H1 (cell line): ENCODE results near the gene MAPK8IP3. TPM values are rescaled to one million over a fixed set of nuclear protein-coding genes. Genes with fewer than 3 reads are reported as not detected.

Source experiments
- CTCF ChIA-PET: fragments of 300-600 bp; sonication (Branson Sonifier 250); formaldehyde crosslinking; loops from one replicate; lab custom pipeline; 2021; ENCODE audit not compliant: partially characterized antibody; lab: Charles Lee
- POLR2A ChIA-PET: fragments of 300-600 bp; sonication (Branson Sonifier 250); formaldehyde crosslinking; loops from one replicate; lab custom pipeline; 2021; ENCODE audit warnings: inconsistent platforms; ENCODE audit not compliant: partially characterized antibody; lab: Charles Lee
- DNase-seq, 2 experiments: peaks; one replicate each; pipeline versions ENCODE4 v3.0.0 to v3.0.0-alpha.2; 2010 to 2022; ENCODE audit warnings: low spot score in 2 of 2, low read depth in 1 of 2, mixed read lengths in 1 of 2
- FAIRE-seq: peaks from 2 replicates; lab custom pipeline; 2011; peaks lifted over from hg19 to GRCh38; lab: Jason Lieb, UNC
- H2AFZ ChIP-seq: 2 replicates; pipeline ENCODE4 v1.8.1; 2012; ENCODE audit warnings: low read length, inconsistent platforms
- H2AK5ac ChIP-seq: 2 replicates; pipeline ENCODE4 v1.6.1; 2013; ENCODE audit warnings: low read depth, low read length
- H2BK120ac ChIP-seq: replicated peaks from 2 replicates; pipeline ENCODE3; 2013; ENCODE audit warnings: low read depth, low read length, inconsistent platforms
- H2BK12ac ChIP-seq: 2 replicates; pipeline ENCODE4 v1.6.1; 2013; ENCODE audit warnings: low read depth, low read length
- H2BK15ac ChIP-seq: 2 replicates; pipeline ENCODE4 v1.6.1; 2013; ENCODE audit warnings: low read length
- H2BK20ac ChIP-seq: 2 replicates; pipeline ENCODE4 v1.6.1; 2013; ENCODE audit warnings: low read length
- H2BK5ac ChIP-seq: 2 replicates; pipeline ENCODE4 v1.6.1; 2013; ENCODE audit warnings: low read depth, low read length
- H3K14ac ChIP-seq: 2 replicates; pipeline ENCODE4 v1.6.1; 2013; ENCODE audit warnings: inconsistent platforms; ENCODE audit not compliant: insufficient read length
- H3K18ac ChIP-seq: 2 replicates; pipeline ENCODE4 v1.6.1; 2013; ENCODE audit warnings: low read length; ENCODE audit errors: extremely low read depth
- H3K23ac ChIP-seq: 2 replicates; pipeline ENCODE4 v1.6.1; 2013; ENCODE audit warnings: inconsistent platforms; ENCODE audit not compliant: insufficient read length
- H3K23me2 ChIP-seq: 2 replicates; pipeline ENCODE4 v1.6.1; 2013; ENCODE audit warnings: low read depth, low read length
- H3K27ac ChIP-seq: 2 replicates; pipeline ENCODE4 v1.6.1; 2011; ENCODE audit warnings: low read depth, low read length, inconsistent platforms
- H3K27me3 ChIP-seq, 4 experiments: replicated peaks in 1 of 4; 1 replicate in 1 of 4; 2 replicates in 3 of 4; pipeline versions ENCODE4 v1.6.1 to v1.8.1; 2011 to 2013; ENCODE audit warnings: low read length in 3 of 4, mild to moderate bottlenecking in 3 of 4, inconsistent platforms in 2 of 4, mixed read lengths in 2 of 4, moderate library complexity in 1 of 4; ENCODE audit not compliant: control insufficient read depth in 3 of 4, insufficient read depth in 3 of 4; ENCODE audit errors: extremely low read depth in 1 of 4
- H3K36me3 ChIP-seq, 4 experiments: 2 replicates each; pipeline versions ENCODE4 v1.6.1 to v1.8.1; 2011 to 2013; ENCODE audit warnings: mild to moderate bottlenecking in 4 of 4, low read length in 3 of 4, moderate library complexity in 2 of 4, control low read depth in 1 of 4, inconsistent platforms in 1 of 4; ENCODE audit not compliant: insufficient read depth in 4 of 4, control insufficient read depth in 2 of 4
- H3K4ac ChIP-seq: replicated peaks from 2 replicates; pipeline ENCODE3; 2013; ENCODE audit warnings: low read length, low read depth, mixed read lengths, inconsistent platforms; ENCODE audit not compliant: insufficient read length
- H3K4me1 ChIP-seq, 4 experiments: replicated peaks in 1 of 4; 1 replicate in 1 of 4; 2 replicates in 3 of 4; pipeline versions ENCODE4 v1.6.1 to v1.8.1; 2011 to 2013; ENCODE audit warnings: low read length in 3 of 4, inconsistent platforms in 2 of 4, mixed read lengths in 1 of 4; ENCODE audit not compliant: insufficient read depth in 4 of 4, control insufficient read depth in 3 of 4
- H3K4me2 ChIP-seq, 2 experiments: 2 replicates each; pipeline versions ENCODE4 v1.6.1 to v1.8.1; 2011 to 2013; ENCODE audit warnings: low read depth in 2 of 2, low read length in 2 of 2, control low read depth in 1 of 2, inconsistent platforms in 1 of 2, mild to moderate bottlenecking in 1 of 2; ENCODE audit not compliant: insufficient read depth in 1 of 2
- H3K4me3 ChIP-seq, 4 experiments: fragments of 200-600, 300-600 bp in 1 of 4; sonication (generic), shearing (Covaris generic), sonication (Bioruptor Twin) in 1 of 4; 2 replicates each; pipeline versions ENCODE4 v1.5.1 to v1.8.1; 2011 to 2016; ENCODE audit warnings: low read length in 4 of 4, low read depth in 3 of 4, control low read depth in 2 of 4, inconsistent platforms in 2 of 4, mild to moderate bottlenecking in 2 of 4, mixed read lengths in 1 of 4, moderate library complexity in 1 of 4; ENCODE audit not compliant: insufficient read depth in 2 of 4; ENCODE audit errors: extremely low read depth in 1 of 4
- H3K56ac ChIP-seq: replicated peaks from 2 replicates; pipeline ENCODE3; 2013; ENCODE audit warnings: low read depth, mild to moderate bottlenecking, mixed read lengths, low read length, inconsistent platforms; ENCODE audit not compliant: insufficient read length
- H3K79me1 ChIP-seq: 2 replicates; pipeline ENCODE4 v1.6.1; 2013; ENCODE audit warnings: low read depth, low read length, control low read depth
- H3K79me2 ChIP-seq, 2 experiments: 2 replicates each; pipeline versions ENCODE4 v1.6.1 to v1.8.1; 2012 to 2013; ENCODE audit warnings: low read length in 2 of 2, mild to moderate bottlenecking in 2 of 2, inconsistent platforms in 1 of 2; ENCODE audit not compliant: insufficient read depth in 2 of 2, control insufficient read depth in 1 of 2
- H3K9ac ChIP-seq, 4 experiments: replicated peaks in 1 of 4; 1 replicate in 1 of 4; 2 replicates in 3 of 4; pipeline versions ENCODE4 v1.6.1 to v1.8.1; 2011 to 2013; ENCODE audit warnings: low read depth in 3 of 4, low read length in 3 of 4, control low read depth in 2 of 4, mild to moderate bottlenecking in 2 of 4, moderate library complexity in 2 of 4, inconsistent platforms in 1 of 4; ENCODE audit errors: extremely low read depth in 1 of 4
- H3K9me3 ChIP-seq, 2 experiments: 2 replicates each; pipeline versions ENCODE4 v1.6.1 to v1.8.1; 2012 to 2013; ENCODE audit warnings: mild to moderate bottlenecking in 2 of 2, moderate library complexity in 2 of 2, control low read depth in 1 of 2, inconsistent platforms in 1 of 2, low read depth in 1 of 2, low read length in 1 of 2, mixed read lengths in 1 of 2; ENCODE audit not compliant: insufficient read depth in 2 of 2
- H4K20me1 ChIP-seq, 2 experiments: replicated peaks in 1 of 2; 2 replicates each; pipeline versions ENCODE3 to v1.8.1; 2011 to 2013; ENCODE audit warnings: inconsistent platforms in 2 of 2, low read length in 2 of 2, mild to moderate bottlenecking in 1 of 2; ENCODE audit not compliant: insufficient read depth in 2 of 2, control insufficient read depth in 1 of 2
- H4K5ac ChIP-seq: 2 replicates; pipeline ENCODE4 v1.6.1; 2013; ENCODE audit warnings: low read length, low read depth, mixed read lengths, inconsistent platforms; ENCODE audit not compliant: insufficient read length
- H4K8ac ChIP-seq: 2 replicates; pipeline ENCODE4 v1.8.0; 2013; ENCODE audit warnings: mild to moderate bottlenecking, moderate library complexity, low read length, inconsistent platforms; ENCODE audit not compliant: insufficient read depth; ENCODE audit errors: extremely low read depth
- H4K91ac ChIP-seq: replicated peaks from 2 replicates; pipeline ENCODE3; 2013; ENCODE audit warnings: low read length, mixed read lengths, inconsistent platforms; ENCODE audit not compliant: insufficient read length
- BCL11A ChIP-seq, 2 experiments: IDR thresholded peaks; one replicate each; pipeline ENCODE4 v1.6.1; 2011; ENCODE audit warnings: low read depth in 2 of 2, low read length in 2 of 2, mild to moderate bottlenecking in 2 of 2
- RAD21 ChIP-seq, 2 experiments: IDR thresholded peaks in 1 of 2; conservative IDR thresholded peaks in 1 of 2; 2 replicates each; pipeline ENCODE4 v1.6.1; 2011; ENCODE audit warnings: low read depth in 2 of 2, low read length in 2 of 2, improper control_type of control experiment in 1 of 2, inconsistent platforms in 1 of 2, mild to moderate bottlenecking in 1 of 2, moderate library complexity in 1 of 2
- WGBS, 2 experiments: shearing (Covaris generic) in 1 of 2; methylation state at CpG; one replicate each; pipeline versions ENCODE4 v1.1.6 to v1.1.7; 2013 to 2015; ENCODE audit warnings: low lambda C conversion rate in 2 of 2, mixed read lengths in 2 of 2, inconsistent platforms in 1 of 2, low coverage in 1 of 2, missing lambda C conversion rate in 1 of 2; ENCODE audit not compliant: insufficient replicate concordance in 2 of 2, insufficient coverage in 1 of 2, insufficient read length in 1 of 2; ENCODE audit errors: extremely low coverage in 1 of 2, missing lambda C conversion rate in 1 of 2; 5-methylcytosine and 5-hydroxymethylcytosine counted together
- polyA plus RNA-seq, 7 experiments: library from polyadenylated mRNA; depleted of rRNA in 3 of 7; stranded (reverse) in 5 of 7; unstranded in 2 of 7; fragments of >200 nt in 5 of 7; fragments of 200-250 nt in 2 of 7; gene quantifications; 1 replicate in 5 of 7; 2 replicates in 1 of 7; 4 replicates in 1 of 7; pipeline versions ENCODE4 v1.2.1 to v1.2.3, GENCODE V29; 2011 to 2013; ENCODE audit warnings: missing spikeins in 2 of 7, mixed read lengths in 2 of 7
- total RNA-seq: library from RNA; stranded (reverse); fragmentation: NEBNext Ultra II Directional; extraction: Animal tissue kit (Norgen Biotek cat#: 25700); gene quantifications from 2 replicates; pipeline ENCODE4 v1.2.1, GENCODE V29; 2021

Gene MAPK8IP3
- total and polyA plus RNA-seq, 2 of the 8 experiments (the other 6 are each of a cell fraction or from before 2014, with no cell fraction given), result 16.9 to 43.4 TPM

DNA sequence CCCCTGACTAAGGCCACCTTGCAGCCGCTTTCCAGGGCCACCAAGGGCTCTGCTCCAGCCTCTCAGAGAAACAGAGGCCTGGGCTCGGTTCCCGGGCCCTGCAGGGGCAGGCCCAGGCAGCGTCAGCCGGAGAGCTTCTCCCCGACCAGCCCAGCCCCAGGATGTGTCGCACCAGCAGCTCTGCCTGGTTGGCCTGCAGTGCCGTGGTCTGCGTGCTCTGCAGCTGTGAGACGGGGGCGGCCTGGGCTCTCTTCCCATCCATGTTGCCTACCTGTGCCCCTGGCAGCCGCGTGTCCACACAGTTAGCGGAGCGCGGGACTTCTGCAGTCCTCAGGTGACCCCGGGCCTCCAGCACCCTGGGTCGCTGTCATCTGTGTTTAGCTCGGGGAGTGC is 82.7 kb downstream of the MAPK8IP3 start:
- Histone ChIP-seq H3K23me2 (no peaks in the 10 kb centered on the region), H2AFZ (no peak overlapping the region), H2BK12ac (no peak overlapping the region), H3K9ac (no peak overlapping the region), H3K4me1 (no peaks in the 10 kb centered on the region; a peak in 1 of 7 replicates), H3K4me3 (no peak overlapping the region), H3K56ac (no peak overlapping the region), H4K91ac (no peak overlapping the region), H2BK20ac (no peak overlapping the region), H3K36me3 (peaks cover 0 to 44% (median 2%) of the 10 kb centered on the region in 4 experiments; a peak in 4 of 8 replicates), H4K5ac (no peak overlapping the region), H3K9me3 (no peaks in the 10 kb centered on the region), H2BK120ac (no peak overlapping the region), H3K4ac (no peak overlapping the region), H3K27me3 (no peaks in the 10 kb centered on the region), H3K79me1 (peaks cover 13% of the 10 kb centered on the region; the same call in 1 of the 2 replicates), H3K79me2 (peaks cover 0 to 29% of the 10 kb centered on the region in 2 experiments; a peak in 3 of 4 replicates), H2BK15ac (no peak overlapping the region), H3K23ac (no peak overlapping the region), H4K8ac (no peak overlapping the region), H4K20me1 (peaks cover 20 to 21% of the 10 kb centered on the region in 2 experiments), H3K14ac (no peak overlapping the region), H2BK5ac (no peak overlapping the region), H3K18ac (no peak overlapping the region), H3K27ac (no peak overlapping the region), H2AK5ac (no peak overlapping the region), H3K4me2 (no peak overlapping the region)
- no peak for DNase-seq
- no peak for FAIRE-seq
- ChIA-PET CTCF (interaction anchor here (1.8 kb wide), 1 partner anchor 64 kb away, joined by 7 read pairs; no protein-coding TSS in a partner anchor), POLR2A (interaction anchor here (1.3 to 4.0 kb wide), 5 partner anchors 9 to 32 kb away, joined by 3 to 15 read pairs (median 4); partner anchors contain the start of genes EME2 and MRPS34)
- 86% methylated on average over 18 of the region's 19 CpGs; no CpG with 5 or more reads in 1 of the 2 experiments for WGBS, 2 experiments
- TF ChIP-seq RAD21 (IDR thresholded peaks at IDR 0.05 in 1 of 2, conservative IDR thresholded peaks at IDR 0.05 in 1 of 2; ENCODE audit: low read depth in 2 of 2, low read length in 2 of 2) (no peak), BCL11A (IDR thresholded peaks at IDR 0.05; ENCODE audit: low read depth in 2 of 2, low read length in 2 of 2) (no peak)
